Stimulated activated CD4-positive, alpha-beta T cell treated with anti-CD3 and anti-CD28 coated beads, Interleukin-2, amount 100 ng/mL, for 4 hours (primary cell): ENCODE results near the gene SYT2.
"Not testable (repeated sequence)": the region's sequence is repeated elsewhere in the genome, so short reads cannot be mapped to it uniquely, and the experiment has no call there.

Experiments used
- DNase-seq: peaks from one replicate; pipeline ENCODE4 v3.0.0-alpha.2; 2020; ENCODE audit warnings: low read depth

The SYT2 gene

GRCh38 chr1:202623075-202623474, 87.2 kb downstream of the SYT2 start:
- DNase-seq, result no peak

- DNase-seq, result no peak
These were observed 87.9 kb downstream of the SYT2 start for GRCh38 chr1:202622388-202622787.

- DNase-seq, result no peak
These were observed 88.8 kb downstream of the SYT2 start for GRCh38 chr1:202621446-202621845.

- not testable (repeated sequence) for DNase-seq
These were observed 90.2 kb downstream of the SYT2 start for GRCh38 chr1:202620036-202620435.

- no peak for DNase-seq
These were observed 90.7 kb downstream of the SYT2 start for GRCh38 chr1:202619505-202619904.

GRCh38 chr1:202619012-202619411, 91.2 kb downstream of the SYT2 start:
- DNase-seq, result not testable (repeated sequence)

GRCh38 chr1:202616355-202616915, 93.8 kb downstream of the SYT2 start:
- DNase-seq, result no peak

- DNase-seq, result no peak
These were observed 94.5 kb downstream of the SYT2 start for GRCh38 chr1:202615501-202616354.

- not testable (repeated sequence) for DNase-seq
These were observed 95.1 kb downstream of the SYT2 start for GRCh38 chr1:202615208-202615500.

- not testable (repeated sequence) for DNase-seq
These were observed 95.7 kb downstream of the SYT2 start for GRCh38 chr1:202614363-202615207.

- DNase-seq, result no peak
These were observed 96.7 kb downstream of the SYT2 start for GRCh38 chr1:202613571-202613970.

GRCh38 chr1:202612036-202612435, 98.2 kb downstream of the SYT2 start:
- DNase-seq, result not testable (repeated sequence)

- DNase-seq, result no peak
These were observed 104.7 kb downstream of the SYT2 start for GRCh38 chr1:202605515-202605914.

- DNase-seq, result no peak
These were observed 106.8 kb downstream of the SYT2 start for GRCh38 chr1:202603435-202603834.

GRCh38 chr1:202600432-202601041, 109.7 kb downstream of the SYT2 start:
- no peak for DNase-seq

GRCh38 chr1:202599669-202600431, 110.4 kb downstream of the SYT2 start:
- no peak for DNase-seq

GRCh38 chr1:202597090-202597761, 113.0 kb downstream of the SYT2 start:
- DNase-seq, result no peak

GRCh38 chr1:202596638-202597037, 113.6 kb downstream of the SYT2 start:
- DNase-seq, result no peak

- DNase-seq, result no peak
These were observed 116.4 kb downstream of the SYT2 start for GRCh38 chr1:202593845-202594244.

GRCh38 chr1:202592146-202592545, 118.1 kb downstream of the SYT2 start:
- no peak for DNase-seq

- DNase-seq, result no peak
These were observed 118.7 kb downstream of the SYT2 start for GRCh38 chr1:202591515-202591914.
